Lower leg skin (tissue), 3 donors: ENCODE measurements around the gene PANX1.

Experiments used
- CTCF ChIP-seq, 3 donors: fragments of 450-650 bp; IDR thresholded peaks; one replicate each; pipeline ENCODE4 v1.5.1; 2016; ENCODE audit warnings: antibody characterized with exemption in 3 of 3, mild to moderate bottlenecking in 3 of 3, moderate library complexity in 2 of 3
- POLR2A ChIP-seq, 2 donors: fragments of 450-650 bp; IDR thresholded peaks; one replicate each; pipeline ENCODE4 v1.6.1; 2016 to 2017; ENCODE audit warnings: antibody characterized with exemption in 2 of 2, mild to moderate bottlenecking in 1 of 2, moderate library complexity in 1 of 2

- no peak for TF ChIP-seq CTCF (IDR thresholded peaks at IDR 0.05)
- no peak for TF ChIP-seq POLR2A (IDR thresholded peaks at IDR 0.05)
Observed at GRCh38 chr11:94199136-94200130, 70.8 kb downstream of the PANX1 start.
